Activated T-helper 2 cell treated with anti-CD3 and anti-CD28 coated beads, Interferon-gamma antibody, Interleukin-2, Interleukin-4, amounts not matched to agents 10 μg/mL and 5 μg/mL and 100 μg/mL, durations not matched to agents 14 hours and 24 hours and 36 hours (primary cell): ENCODE measurements around the gene ELAVL3. TPM values are rescaled to one million over a fixed set of nuclear protein-coding genes. Genes with fewer than 3 reads are reported as not detected.
A peak's percentile ranks its signal among the peaks of the same experiment; 100 is the strongest.
"Not testable (repeated sequence)": the region's sequence is repeated elsewhere in the genome, so short reads cannot be mapped to it uniquely, and the experiment has no call there.

Experiments used
- DNase-seq: peaks from one replicate; pipeline ENCODE4 v3.0.0; 2021; ENCODE audit warnings: low spot score
- H3K27ac Mint-ChIP-seq: one replicate; pipeline ENCODE4 v1.8.0; 2021; ENCODE audit warnings: mixed read lengths
- H3K27me3 Mint-ChIP-seq: one replicate; pipeline ENCODE4 v1.8.0; 2021; ENCODE audit warnings: low read depth, mixed read lengths
- H3K36me3 Mint-ChIP-seq: one replicate; pipeline ENCODE4 v1.8.0; 2021; ENCODE audit warnings: low read depth, mixed read lengths
- H3K4me1 Mint-ChIP-seq: one replicate; pipeline ENCODE4 v1.8.0; 2021; ENCODE audit warnings: low read depth, mixed read lengths
- H3K4me3 Mint-ChIP-seq: one replicate; pipeline ENCODE4 v1.8.0; 2021; ENCODE audit warnings: low read depth, mild to moderate bottlenecking, moderate library complexity, mixed read lengths
- H3K9me3 Mint-ChIP-seq: one replicate; pipeline ENCODE4 v1.8.0; 2021; ENCODE audit warnings: mixed read lengths
- intact Hi-C: fragments of 100-400 bp; cut with micrococcal nuclease; formaldehyde crosslinking; loops from one replicate; pipeline ENCODE4 v1.15.1; 2023
- total RNA-seq: library from RNA; stranded (reverse); gene quantifications from 2 replicates; pipeline ENCODE4 v1.2.3, GENCODE V29; 2022

The ELAVL3 gene
- total RNA-seq, 1 donor from 2014 or later: 0.84 TPM

DNA sequence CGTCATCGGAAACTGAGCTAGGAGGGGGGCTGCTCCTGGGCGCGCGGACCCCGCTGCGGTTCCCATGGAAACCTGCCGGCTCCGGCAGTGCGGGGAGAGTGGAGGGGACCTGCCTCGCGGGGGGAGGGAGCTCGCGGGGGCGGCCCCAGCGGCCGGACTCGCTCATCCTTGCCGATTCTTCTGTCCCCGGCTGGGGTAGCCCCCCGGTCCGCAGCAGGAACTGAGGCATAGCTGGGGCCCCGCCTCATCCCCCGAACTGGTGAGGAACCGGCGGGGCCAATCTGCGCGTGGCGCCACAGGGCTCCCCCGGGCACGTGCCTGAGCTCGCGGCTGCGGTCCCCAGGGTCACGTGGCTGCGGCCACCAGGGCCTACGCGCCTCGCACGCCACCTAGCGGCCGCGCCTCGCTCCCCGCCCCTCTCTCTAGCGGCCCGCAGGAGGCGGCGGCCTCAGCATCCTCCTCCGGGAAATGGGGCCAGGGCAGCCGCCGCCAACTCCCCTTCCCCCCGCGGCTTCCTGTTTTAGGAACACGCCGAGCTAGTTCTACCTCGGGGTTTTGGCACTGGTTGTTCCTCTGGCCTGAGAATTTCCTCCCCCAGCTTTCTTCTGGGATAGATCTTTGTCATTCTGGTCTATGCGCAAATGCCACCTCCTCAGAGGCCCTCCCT, 1.7 kb upstream of the ELAVL3 start:
- no peaks in the 10 kb centered on the region for H3K9me3 Mint-ChIP-seq
- H3K27me3 Mint-ChIP-seq: peaks cover 28% of the 10 kb centered on the region
- peak overlapping the region; percentile 81 for H3K4me3 Mint-ChIP-seq
- DNase-seq: peak; percentile 84
- H3K36me3 Mint-ChIP-seq: peaks cover 4% of the 10 kb centered on the region
- intact Hi-C loops: loop anchor here (1.0 to 5.0 kb wide), 4 partner anchors 23 to 101 kb away; partner anchors contain the start of genes ODAD3, PRKCSH and ZNF653
- H3K27ac Mint-ChIP-seq: peak overlapping the region; percentile 85
- peaks cover 17% of the 10 kb centered on the region for H3K4me1 Mint-ChIP-seq

DNA sequence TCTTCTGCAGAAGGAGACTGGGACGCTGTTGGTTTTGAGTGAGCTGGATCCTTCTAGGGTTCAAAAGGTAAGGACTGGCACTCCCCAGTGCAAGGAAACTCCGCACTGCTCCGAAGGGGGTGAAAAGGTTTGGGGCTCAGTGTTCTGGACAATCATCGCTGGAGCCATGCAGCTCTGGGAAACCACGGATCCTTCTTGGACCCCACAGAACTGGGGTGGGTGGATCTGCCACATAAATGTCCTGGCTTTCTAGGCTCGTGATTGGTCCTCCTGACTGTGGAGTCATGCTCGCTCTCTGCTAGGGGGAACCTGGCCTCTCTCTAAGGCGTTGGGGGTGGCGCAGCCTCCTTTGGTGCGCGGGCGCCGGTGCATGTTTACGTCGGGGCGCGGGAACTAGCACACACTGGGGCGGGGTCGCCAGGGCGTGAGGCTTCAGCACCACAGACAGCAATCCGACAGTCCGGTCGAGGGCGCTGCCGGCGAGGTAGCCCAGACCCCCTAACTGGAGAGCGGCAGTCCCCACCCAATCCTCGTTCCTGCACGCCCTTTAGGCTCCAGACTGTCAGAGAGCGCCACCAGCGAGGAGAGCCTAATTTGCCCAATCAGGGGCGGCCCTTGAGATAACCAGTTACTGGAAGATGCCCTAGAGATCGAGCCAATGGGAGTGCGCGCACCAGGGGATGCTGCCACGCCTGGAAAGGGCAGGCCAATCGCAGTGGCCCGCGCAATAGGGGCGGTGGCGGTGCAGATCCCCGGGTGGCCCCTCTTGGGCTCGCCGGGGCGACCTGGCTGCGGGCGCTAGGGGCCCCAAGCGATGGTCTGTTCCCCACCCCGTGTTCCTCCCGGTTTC, 913 bp upstream of the ELAVL3 start:
- peak; percentile 76 for DNase-seq
- Mint-ChIP-seq H3K4me1 (peaks cover 17% of the 10 kb centered on the region), H3K27me3 (peaks cover 35% of the 10 kb centered on the region), H3K27ac (peak overlapping the region; percentile 85), H3K36me3 (peaks cover 4% of the 10 kb centered on the region), H3K9me3 (no peaks in the 10 kb centered on the region), H3K4me3 (peak overlapping the region; percentile 81)
- intact Hi-C loops: loop anchor here (1.0 to 5.0 kb wide), 4 partner anchors 24 to 100 kb away; partner anchors contain the start of genes ODAD3, PRKCSH and ZNF653

- peaks cover 17% of the 10 kb centered on the region for H3K4me1 Mint-ChIP-seq
- H3K36me3 Mint-ChIP-seq: peaks cover 4% of the 10 kb centered on the region
- peaks cover 39% of the 10 kb centered on the region for H3K27me3 Mint-ChIP-seq
- no peak for DNase-seq
- no peak overlapping the region for H3K4me3 Mint-ChIP-seq
- H3K9me3 Mint-ChIP-seq: no peaks in the 10 kb centered on the region
- H3K27ac Mint-ChIP-seq: no peak overlapping the region
- intact Hi-C loops: loop anchor here (5.0 kb wide), 1 partner anchor 58 kb away; no protein-coding TSS in a partner anchor
These were observed 740 bp downstream of the ELAVL3 start for GRCh38 chr19:11479898-11480714.

- Mint-ChIP-seq H3K4me3 (peak overlapping the region; percentile 33), H3K27me3 (peaks cover 39% of the 10 kb centered on the region), H3K36me3 (peaks cover 4% of the 10 kb centered on the region), H3K9me3 (no peaks in the 10 kb centered on the region), H3K27ac (no peak overlapping the region), H3K4me1 (peaks cover 17% of the 10 kb centered on the region)
- intact Hi-C loops: no loop called here
- peak; percentile 22 for DNase-seq
These were observed 1.6 kb downstream of the ELAVL3 start for GRCh38 chr19:11479090-11479897.

DNA sequence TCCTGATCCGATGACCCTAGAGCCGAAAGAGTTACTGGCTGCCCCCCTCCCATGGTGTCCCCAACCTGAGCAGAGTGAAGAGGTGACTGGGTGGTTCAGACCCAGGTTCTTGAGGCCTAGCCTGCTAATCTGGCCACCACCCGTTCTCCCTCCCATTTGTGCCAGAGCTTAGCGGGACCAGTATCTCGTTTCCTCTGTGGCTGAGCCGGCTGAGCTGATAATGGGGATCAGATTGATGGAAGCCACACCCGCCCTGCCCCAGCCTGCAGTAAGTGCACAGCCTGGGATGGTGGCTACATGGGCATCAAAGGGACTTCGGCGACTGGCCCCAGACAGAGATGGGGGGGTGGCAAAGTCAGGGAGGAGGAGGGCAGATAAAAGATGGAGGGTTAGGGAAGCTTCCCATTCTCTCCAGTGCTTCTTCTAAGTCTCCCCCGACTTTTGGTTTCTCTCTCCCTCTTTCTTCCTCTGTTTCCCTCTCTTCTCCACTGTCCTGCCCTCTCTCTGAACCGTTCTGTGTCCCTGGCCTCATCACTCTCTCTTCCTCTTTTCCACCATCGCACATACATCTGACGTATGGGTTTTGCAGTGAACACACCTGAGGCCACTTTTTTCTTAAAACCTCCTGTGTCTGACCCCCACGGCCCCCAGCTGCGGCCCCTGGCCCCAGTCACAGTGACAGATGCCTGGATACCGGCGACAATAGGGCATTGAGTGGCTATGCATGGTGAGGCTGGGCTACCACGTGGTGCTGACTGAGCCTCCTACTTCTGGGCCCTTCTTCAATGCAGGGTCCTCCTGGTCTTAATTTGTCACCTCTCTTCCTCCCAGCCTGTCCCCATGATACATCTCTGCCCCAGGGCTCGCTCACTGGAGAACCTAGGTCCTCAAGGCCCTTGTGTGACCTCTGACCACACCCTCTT, 2.4 kb downstream of the ELAVL3 start:
- Mint-ChIP-seq H3K36me3 (peaks cover 4% of the 10 kb centered on the region), H3K27me3 (peaks cover 43% of the 10 kb centered on the region), H3K27ac (no peak overlapping the region), H3K9me3 (no peaks in the 10 kb centered on the region), H3K4me1 (peaks cover 17% of the 10 kb centered on the region), H3K4me3 (no peak overlapping the region)
- intact Hi-C loops: no loop called here
- DNase-seq: no peak

DNA sequence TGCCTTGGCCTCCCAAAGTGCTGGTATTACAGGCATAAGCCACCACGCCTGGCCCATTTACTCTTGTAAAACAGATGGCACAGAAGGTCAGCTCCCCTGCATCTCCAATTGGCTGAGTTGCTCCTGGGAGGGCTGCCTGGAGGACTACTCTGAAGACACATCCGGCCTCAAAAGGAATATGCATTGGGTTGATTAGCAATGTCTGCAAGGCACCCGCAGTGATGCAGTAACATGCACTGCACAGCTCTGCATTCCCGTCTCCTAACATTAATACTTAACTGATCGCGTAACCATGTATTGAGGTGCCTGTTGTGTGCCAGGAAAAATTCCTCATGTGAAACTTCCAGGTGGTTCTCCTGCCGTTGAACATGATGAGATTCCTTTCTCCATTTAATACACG, 5.0 kb downstream of the ELAVL3 start:
- Mint-ChIP-seq H3K36me3 (no peaks in the 10 kb centered on the region), H3K27me3 (peaks cover 35% of the 10 kb centered on the region), H3K4me1 (peaks cover 3% of the 10 kb centered on the region), H3K9me3 (no peaks in the 10 kb centered on the region), H3K27ac (no peak overlapping the region), H3K4me3 (no peak overlapping the region)
- no peak for DNase-seq
- intact Hi-C loops: no loop called here

DNA sequence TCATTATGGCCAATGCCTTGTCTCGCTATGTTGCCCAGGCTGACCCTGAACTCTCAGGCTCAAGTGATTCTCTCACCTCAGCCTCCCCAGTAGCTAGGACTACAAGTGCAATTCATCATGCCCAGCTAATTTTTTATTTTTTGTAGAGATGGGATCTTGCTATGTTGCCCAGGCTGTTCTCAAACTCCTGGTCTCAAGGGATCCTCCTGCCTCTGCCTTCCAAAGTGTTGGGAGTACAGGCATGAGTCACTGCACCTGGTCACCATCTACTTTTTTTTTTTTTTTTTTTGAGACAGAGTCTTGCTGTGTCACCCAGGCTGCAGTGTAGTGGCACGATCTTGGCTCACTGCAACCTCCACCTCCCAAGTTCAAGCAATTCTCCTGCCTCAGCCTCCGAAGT, 5.5 kb downstream of the ELAVL3 start:
- H3K27me3 Mint-ChIP-seq: peaks cover 35% of the 10 kb centered on the region
- H3K27ac Mint-ChIP-seq, DNase-seq, intact Hi-C loops, H3K4me1 Mint-ChIP-seq, H3K9me3 Mint-ChIP-seq, H3K36me3 Mint-ChIP-seq, H3K4me3 Mint-ChIP-seq: not testable (repeated sequence)

DNA sequence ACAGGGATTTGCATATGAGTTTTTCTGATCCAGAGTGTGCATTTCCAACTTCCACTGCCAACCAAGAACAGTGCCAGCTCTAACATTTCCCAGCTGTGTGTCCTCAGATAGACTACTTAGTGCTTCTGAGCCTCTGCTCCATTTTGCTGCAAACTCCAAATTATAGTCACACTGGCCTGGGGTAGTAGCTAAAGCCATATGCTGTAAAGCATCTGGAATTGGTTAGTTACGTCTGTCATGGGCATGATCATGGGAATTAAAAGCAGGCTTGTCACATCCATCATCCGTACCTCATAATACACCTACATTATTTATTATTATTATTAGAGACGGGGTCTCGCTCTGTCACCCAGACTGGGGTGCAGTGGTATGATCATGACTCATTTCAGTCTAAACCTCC, 7.1 kb downstream of the ELAVL3 start:
- no peak for DNase-seq
- H3K9me3 Mint-ChIP-seq: no peaks in the 10 kb centered on the region

DNA sequence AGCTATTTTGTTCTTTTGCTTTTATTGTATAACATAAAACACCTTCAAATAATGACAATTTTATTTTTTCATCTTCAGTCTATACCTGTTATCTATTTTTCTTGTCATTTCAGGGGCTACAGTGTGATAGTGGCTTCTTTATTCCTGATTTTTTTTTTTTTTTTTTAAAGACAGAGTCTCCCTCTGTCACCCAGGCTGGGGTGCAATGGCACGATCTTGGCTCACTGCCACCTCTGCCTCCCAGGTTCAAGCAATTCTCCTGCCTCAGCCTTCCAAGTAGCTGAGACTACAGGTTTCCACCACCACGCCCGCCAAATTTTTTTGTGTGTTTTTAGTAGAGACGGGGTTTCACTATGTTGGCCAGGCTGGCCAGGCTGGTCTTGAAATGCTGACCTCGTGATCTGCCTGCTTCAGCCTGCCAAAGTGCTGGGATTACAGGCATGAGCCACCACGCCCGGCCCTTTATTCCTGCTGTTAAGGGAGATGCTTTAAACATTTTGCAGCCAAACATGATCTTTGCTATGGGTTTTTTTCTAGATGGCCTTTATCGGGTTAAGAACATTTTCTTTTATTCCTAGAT, 12.5 kb downstream of the ELAVL3 start:
- DNase-seq, intact Hi-C loops, H3K27ac Mint-ChIP-seq, H3K4me1 Mint-ChIP-seq, H3K4me3 Mint-ChIP-seq, H3K36me3 Mint-ChIP-seq, H3K9me3 Mint-ChIP-seq, H3K27me3 Mint-ChIP-seq: not testable (repeated sequence)

More for the DNA sequence above, 7.1 kb downstream of the ELAVL3 start:
- intact Hi-C loops: no loop called here
- no peaks in the 10 kb centered on the region for H3K36me3 Mint-ChIP-seq
- H3K4me1 Mint-ChIP-seq: no peaks in the 10 kb centered on the region
- no peak overlapping the region for H3K27ac Mint-ChIP-seq
- peaks cover 30% of the 10 kb centered on the region for H3K27me3 Mint-ChIP-seq
- H3K4me3 Mint-ChIP-seq: no peak overlapping the region

DNA sequence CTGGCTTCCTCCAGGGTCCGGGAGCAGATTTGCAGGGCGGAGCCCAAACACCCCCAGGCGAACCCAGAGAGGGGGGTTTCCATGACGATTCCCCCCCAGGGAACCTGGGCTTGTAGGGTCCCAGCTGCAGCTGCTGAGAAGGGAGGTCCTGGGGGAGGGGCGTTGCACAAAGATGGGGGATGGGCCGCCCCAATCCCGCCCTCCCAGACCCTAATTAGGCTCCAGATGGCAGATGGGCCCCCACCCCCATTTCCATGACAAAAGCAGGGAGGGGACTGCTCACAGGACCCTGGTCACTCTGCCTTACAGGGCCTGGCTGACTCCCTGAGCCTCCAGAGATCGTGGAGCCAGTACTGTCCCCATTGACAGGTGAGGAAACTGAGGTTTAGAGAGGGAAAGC, 15.2 kb downstream of the ELAVL3 start:
- H3K9me3 Mint-ChIP-seq: no peaks in the 10 kb centered on the region
- intact Hi-C loops: no loop called here
- H3K4me3 Mint-ChIP-seq: no peak overlapping the region
- no peak for DNase-seq
- H3K27ac Mint-ChIP-seq: no peak overlapping the region
- H3K36me3 Mint-ChIP-seq: no peaks in the 10 kb centered on the region
- no peaks in the 10 kb centered on the region for H3K4me1 Mint-ChIP-seq
- no peaks in the 10 kb centered on the region for H3K27me3 Mint-ChIP-seq
